Adrenal gland (tissue), 5 donors: Measurements from ENCODE around the gene SLC30A10.

Experiments
- POLR2A ChIP-seq, 2 donors: fragments of 450-650 bp; IDR thresholded peaks; one replicate each; pipeline ENCODE4 v1.6.1; 2017; ENCODE audit warnings: antibody characterized with exemption in 2 of 2, mild to moderate bottlenecking in 2 of 2, moderate library complexity in 1 of 2
- TF ChIP-seq, protein P1 (sequence below), 6 experiments: fragments of 450-650 bp in 4 of 6; fragments of 200-600 bp in 2 of 6; sonication (generic) in 1 of 6; IDR thresholded peaks; 1 replicate in 5 of 6; 2 replicates in 1 of 6; pipeline versions ENCODE4 v1.5.1 to v1.8.0; 2016 to 2021; ENCODE audit warnings: antibody characterized with exemption in 6 of 6, mild to moderate bottlenecking in 2 of 6, moderate library complexity in 1 of 6
- donor health status: DM: no; HTN: no; CAD: no.

DNA sequence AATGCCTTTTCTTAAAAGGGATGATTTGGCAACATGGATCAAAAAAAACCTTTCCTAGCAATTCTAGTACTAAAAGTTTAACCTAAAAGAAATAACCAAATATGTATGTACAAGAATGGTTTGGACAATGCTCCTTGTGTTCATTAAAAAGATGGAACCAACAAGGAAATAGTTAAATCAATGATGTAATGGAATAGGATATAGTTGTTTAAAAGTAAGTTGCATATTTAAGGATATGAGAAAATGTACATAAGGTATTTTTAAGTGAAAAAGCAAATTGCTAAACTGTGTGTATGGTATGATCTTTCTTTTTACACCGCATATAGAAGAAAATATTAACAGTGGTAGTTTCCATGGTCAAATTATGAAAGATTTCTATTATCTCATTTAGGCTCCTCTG, 12.1 kb downstream of the SLC30A10 start:
- TF ChIP-seq, protein P1, sequence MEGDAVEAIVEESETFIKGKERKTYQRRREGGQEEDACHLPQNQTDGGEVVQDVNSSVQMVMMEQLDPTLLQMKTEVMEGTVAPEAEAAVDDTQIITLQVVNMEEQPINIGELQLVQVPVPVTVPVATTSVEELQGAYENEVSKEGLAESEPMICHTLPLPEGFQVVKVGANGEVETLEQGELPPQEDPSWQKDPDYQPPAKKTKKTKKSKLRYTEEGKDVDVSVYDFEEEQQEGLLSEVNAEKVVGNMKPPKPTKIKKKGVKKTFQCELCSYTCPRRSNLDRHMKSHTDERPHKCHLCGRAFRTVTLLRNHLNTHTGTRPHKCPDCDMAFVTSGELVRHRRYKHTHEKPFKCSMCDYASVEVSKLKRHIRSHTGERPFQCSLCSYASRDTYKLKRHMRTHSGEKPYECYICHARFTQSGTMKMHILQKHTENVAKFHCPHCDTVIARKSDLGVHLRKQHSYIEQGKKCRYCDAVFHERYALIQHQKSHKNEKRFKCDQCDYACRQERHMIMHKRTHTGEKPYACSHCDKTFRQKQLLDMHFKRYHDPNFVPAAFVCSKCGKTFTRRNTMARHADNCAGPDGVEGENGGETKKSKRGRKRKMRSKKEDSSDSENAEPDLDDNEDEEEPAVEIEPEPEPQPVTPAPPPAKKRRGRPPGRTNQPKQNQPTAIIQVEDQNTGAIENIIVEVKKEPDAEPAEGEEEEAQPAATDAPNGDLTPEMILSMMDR (IDR thresholded peaks at IDR 0.05), result no peak
- no peak for TF ChIP-seq POLR2A (IDR thresholded peaks at IDR 0.05)
